Left ventricle myocardium inferior (tissue), 1 donor: ENCODE results near the gene FBN1. TPM values are rescaled to one million over a fixed set of nuclear protein-coding genes. Genes with fewer than 3 reads are reported as not detected.

Source experiments
- DNase-seq: peaks from one replicate; pipeline ENCODE4 v3.0.0-alpha.2; 2020
- H3K27ac ChIP-seq: fragments of 200-600 bp; replicated peaks from 2 replicates; pipeline ENCODE4 v1.8.0; 2021
- H3K27me3 ChIP-seq: fragments of 200-600 bp; 2 replicates; pipeline ENCODE4 v1.8.0; 2021; ENCODE audit warnings: low read depth
- H3K36me3 ChIP-seq: fragments of 200-600 bp; 2 replicates; pipeline ENCODE4 v1.8.0; 2021
- H3K4me1 ChIP-seq: fragments of 200-600 bp; 2 replicates; pipeline ENCODE4 v1.8.0; 2021
- H3K4me3 ChIP-seq: fragments of 200-600 bp; 2 replicates; pipeline ENCODE4 v1.8.0; 2021; ENCODE audit warnings: mild to moderate bottlenecking, moderate library complexity
- H3K9me3 ChIP-seq: fragments of 200-600 bp; replicated peaks from 2 replicates; pipeline ENCODE4 v1.8.0; 2021
- CTCF ChIP-seq: fragments of 200-600 bp; IDR thresholded peaks from 2 replicates; pipeline ENCODE4 v1.8.0; 2021; ENCODE audit warnings: antibody characterized with exemption, mild to moderate bottlenecking, borderline replicate concordance
- intact Hi-C: fragments of 100-400 bp; cut with micrococcal nuclease; formaldehyde crosslinking; loops from one replicate; pipeline ENCODE4 v1.11.0; 2022
- total RNA-seq: library from RNA; stranded (reverse); fragmentation: NEBNext Ultra II Directional; extraction: Animal tissue kit (Norgen Biotek cat#: 25700); gene quantifications from one replicate; pipeline ENCODE4 v1.2.1, GENCODE V29; 2021
- donor health status: DM: no; HTN: yes; CAD: no; lungs with severe emphysema.

FBN1 gene
- total RNA-seq, 1 donor from 2014 or later = 45.5 TPM

- Histone ChIP-seq H3K4me3 (no peak overlapping the region), H3K9me3 (no peaks in the 10 kb centered on the region), H3K27me3 (no peaks in the 10 kb centered on the region), H3K27ac (no peak overlapping the region), H3K36me3 (peaks cover 81% of the 10 kb centered on the region), H3K4me1 (no peaks in the 10 kb centered on the region)
- intact Hi-C loops = no loop called here
- TF ChIP-seq CTCF = no peak
- DNase-seq = no peak
Observed at GRCh38 chr15:48426941-48427340, 218.6 kb downstream of the FBN1 start.

- intact Hi-C loops = no loop called here
- TF ChIP-seq CTCF = no peak
- no peaks in the 10 kb centered on the region for H3K27me3 ChIP-seq
- peaks cover under 1% of the 10 kb centered on the region for H3K4me1 ChIP-seq
- H3K9me3 ChIP-seq = no peaks in the 10 kb centered on the region
- H3K4me3 ChIP-seq = no peak overlapping the region
- H3K27ac ChIP-seq = no peak overlapping the region
- H3K36me3 ChIP-seq = peaks cover 82% of the 10 kb centered on the region
- DNase-seq = no peak
Observed at GRCh38 chr15:48426044-48426443, 219.5 kb downstream of the FBN1 start.

GRCh38 chr15:48425051-48425450, 220.5 kb downstream of the FBN1 start:
- no peaks in the 10 kb centered on the region for H3K9me3 ChIP-seq
- no peak overlapping the region for H3K27ac ChIP-seq
- DNase-seq = no peak
- H3K4me1 ChIP-seq = peaks cover 10% of the 10 kb centered on the region
- H3K27me3 ChIP-seq = no peaks in the 10 kb centered on the region
- no peak for TF ChIP-seq CTCF
- H3K4me3 ChIP-seq = no peak overlapping the region
- intact Hi-C loops = no loop called here
- H3K36me3 ChIP-seq = peaks cover 82% of the 10 kb centered on the region

- Histone ChIP-seq H3K9me3 (no peaks in the 10 kb centered on the region), H3K36me3 (peaks cover 80% of the 10 kb centered on the region), H3K27ac (no peak overlapping the region), H3K4me3 (no peak overlapping the region), H3K27me3 (no peaks in the 10 kb centered on the region), H3K4me1 (peaks cover 17% of the 10 kb centered on the region)
- no peak for DNase-seq
- intact Hi-C loops = no loop called here
- no peak for TF ChIP-seq CTCF
Observed at GRCh38 chr15:48423896-48424475, 221.5 kb downstream of the FBN1 start.

GRCh38 chr15:48423342-48423741, 222.2 kb downstream of the FBN1 start:
- no peak for DNase-seq
- no peak for TF ChIP-seq CTCF
- intact Hi-C loops = no loop called here
- Histone ChIP-seq H3K27ac (no peak overlapping the region), H3K36me3 (peaks cover 81% of the 10 kb centered on the region), H3K4me1 (peaks cover 17% of the 10 kb centered on the region), H3K4me3 (no peak overlapping the region), H3K9me3 (no peaks in the 10 kb centered on the region), H3K27me3 (no peaks in the 10 kb centered on the region)

- TF ChIP-seq CTCF = no peak
- H3K27ac ChIP-seq = no peak overlapping the region
- peaks cover 77% of the 10 kb centered on the region for H3K36me3 ChIP-seq
- peaks cover 17% of the 10 kb centered on the region for H3K4me1 ChIP-seq
- no peaks in the 10 kb centered on the region for H3K9me3 ChIP-seq
- intact Hi-C loops = no loop called here
- no peak for DNase-seq
- H3K4me3 ChIP-seq = no peak overlapping the region
- peaks cover 3% of the 10 kb centered on the region for H3K27me3 ChIP-seq
Observed at GRCh38 chr15:48422401-48422800, 223.1 kb downstream of the FBN1 start.
